Tibial nerve (tissue), 3 donors: ENCODE measurements around the gene GSG1L.

Experiments
- POLR2A ChIP-seq, 2 donors: fragments of 450-650 bp; IDR thresholded peaks; one replicate each; pipeline ENCODE4 v1.6.1; 2017; ENCODE audit warnings: antibody characterized with exemption in 2 of 2, mild to moderate bottlenecking in 2 of 2, moderate library complexity in 2 of 2
- TF ChIP-seq, protein P1 (sequence below), 5 experiments: fragments of 200-600 bp in 3 of 5; fragments of 450-650 bp in 2 of 5; sonication (generic) in 3 of 5; IDR thresholded peaks; one replicate each; pipeline ENCODE4 v1.5.1; 2016 to 2019; ENCODE audit warnings: antibody characterized with exemption in 5 of 5, mild to moderate bottlenecking in 3 of 5, moderate library complexity in 2 of 5

GRCh38 chr16:28013878-28014277 is 49.6 kb downstream of the GSG1L start:
- TF ChIP-seq POLR2A (IDR thresholded peaks at IDR 0.05), result no peak
- TF ChIP-seq, protein P1, sequence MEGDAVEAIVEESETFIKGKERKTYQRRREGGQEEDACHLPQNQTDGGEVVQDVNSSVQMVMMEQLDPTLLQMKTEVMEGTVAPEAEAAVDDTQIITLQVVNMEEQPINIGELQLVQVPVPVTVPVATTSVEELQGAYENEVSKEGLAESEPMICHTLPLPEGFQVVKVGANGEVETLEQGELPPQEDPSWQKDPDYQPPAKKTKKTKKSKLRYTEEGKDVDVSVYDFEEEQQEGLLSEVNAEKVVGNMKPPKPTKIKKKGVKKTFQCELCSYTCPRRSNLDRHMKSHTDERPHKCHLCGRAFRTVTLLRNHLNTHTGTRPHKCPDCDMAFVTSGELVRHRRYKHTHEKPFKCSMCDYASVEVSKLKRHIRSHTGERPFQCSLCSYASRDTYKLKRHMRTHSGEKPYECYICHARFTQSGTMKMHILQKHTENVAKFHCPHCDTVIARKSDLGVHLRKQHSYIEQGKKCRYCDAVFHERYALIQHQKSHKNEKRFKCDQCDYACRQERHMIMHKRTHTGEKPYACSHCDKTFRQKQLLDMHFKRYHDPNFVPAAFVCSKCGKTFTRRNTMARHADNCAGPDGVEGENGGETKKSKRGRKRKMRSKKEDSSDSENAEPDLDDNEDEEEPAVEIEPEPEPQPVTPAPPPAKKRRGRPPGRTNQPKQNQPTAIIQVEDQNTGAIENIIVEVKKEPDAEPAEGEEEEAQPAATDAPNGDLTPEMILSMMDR (IDR thresholded peaks at IDR 0.05), result no peak
